WTC11 (cell line): Measurements from ENCODE around the gene ATAD3C. TPM values are rescaled to one million over a fixed set of nuclear protein-coding genes. Genes with fewer than 3 reads are reported as not detected.
A peak's percentile ranks its signal among the peaks of the same experiment; 100 is the strongest.

Experiments
- ATAC-seq: fragments of 200-7000 bp; cut with Tn5 transposase; 2 replicates; pipeline ENCODE4 v1.10.0; 2021; ENCODE audit warnings: mild to moderate bottlenecking, moderate library complexity
- CTCF ChIA-PET: fragments of 300-600 bp; sonication (Branson Sonifier 250); formaldehyde crosslinking; loops from one replicate; lab custom pipeline; 2021; ENCODE audit warnings: antibody characterized with exemption; lab: Charles Lee
- POLR2A ChIA-PET: fragments of 350-600 bp; sonication (Branson Sonifier 250); formaldehyde crosslinking; loops from one replicate; lab custom pipeline; 2021; ENCODE audit warnings: antibody characterized with exemption; lab: Charles Lee
- DNase-seq: peaks from one replicate; pipeline ENCODE4 v3.0.0; 2021; ENCODE audit warnings: low spot score
- H3K27ac Mint-ChIP-seq: 2 replicates; pipeline ENCODE4 v1.8.0; 2021; ENCODE audit warnings: mixed read lengths
- H3K27me3 Mint-ChIP-seq: 2 replicates; pipeline ENCODE4 v1.8.0; 2021; ENCODE audit warnings: low read depth, mild to moderate bottlenecking, moderate library complexity, mixed read lengths
- H3K36me3 Mint-ChIP-seq: 2 replicates; pipeline ENCODE4 v1.8.0; 2021; ENCODE audit warnings: mixed read lengths
- H3K4me1 Mint-ChIP-seq: 2 replicates; pipeline ENCODE4 v1.8.0; 2022; ENCODE audit warnings: mixed read lengths
- H3K4me3 Mint-ChIP-seq: 2 replicates; pipeline ENCODE4 v1.8.0; 2021; ENCODE audit warnings: mild to moderate bottlenecking, moderate library complexity, mixed read lengths
- H3K9me3 Mint-ChIP-seq: 2 replicates; pipeline ENCODE4 v1.8.0; 2021; ENCODE audit warnings: mixed read lengths
- CBFB ChIP-seq: sonication (generic); formaldehyde crosslinking; IDR thresholded peaks from 2 replicates; pipeline ENCODE4 v1.8.1; 2022; ENCODE audit warnings: mild to moderate bottlenecking, low read depth, missing genetic modification reagents
- CREB1 ChIP-seq: sonication (generic); formaldehyde crosslinking; IDR thresholded peaks from 2 replicates; pipeline ENCODE4 v1.8.0; 2023; ENCODE audit warnings: mild to moderate bottlenecking, missing genetic modification reagents
- CREM ChIP-seq: sonication (generic); formaldehyde crosslinking; IDR thresholded peaks from 2 replicates; pipeline ENCODE4 v1.8.1; 2022; ENCODE audit warnings: mild to moderate bottlenecking, missing genetic modification reagents, moderate library complexity
- FOXP1 ChIP-seq: sonication (generic); formaldehyde crosslinking; IDR thresholded peaks from 2 replicates; pipeline ENCODE4 v1.8.0; 2022; ENCODE audit warnings: missing genetic modification reagents, mild to moderate bottlenecking, moderate library complexity, borderline replicate concordance
- GABPB1 ChIP-seq: sonication (generic); formaldehyde crosslinking; IDR thresholded peaks from 2 replicates; pipeline ENCODE4 v1.8.1; 2023; ENCODE audit warnings: mild to moderate bottlenecking, missing genetic modification reagents
- HMGA2 ChIP-seq: fragments of 250-450 bp; sonication (Bioruptor Pico); IDR thresholded peaks from 2 replicates; pipeline ENCODE4 v1.4.0; 2021; ENCODE audit warnings: mild to moderate bottlenecking, moderate library complexity
- MYBL2 ChIP-seq: sonication (generic); formaldehyde crosslinking; IDR thresholded peaks from 2 replicates; pipeline ENCODE4 v1.8.1; 2023; ENCODE audit warnings: mild to moderate bottlenecking, moderate library complexity, missing genetic modification reagents
- NFATC4 ChIP-seq: fragments of 250-450 bp; sonication (Bioruptor Pico); IDR thresholded peaks from 2 replicates; pipeline ENCODE4 v1.9.0; 2021; ENCODE audit warnings: mild to moderate bottlenecking
- SOX15 ChIP-seq: fragments of 250-450 bp; sonication (Bioruptor Pico); IDR thresholded peaks from 2 replicates; pipeline ENCODE4 v1.9.0; 2021; ENCODE audit warnings: mild to moderate bottlenecking
- TEAD1 ChIP-seq: sonication (generic); formaldehyde crosslinking; IDR thresholded peaks from 2 replicates; pipeline ENCODE4 v1.8.0; 2022; ENCODE audit warnings: mild to moderate bottlenecking, missing genetic modification reagents
- ZNF317 ChIP-seq: sonication (generic); formaldehyde crosslinking; IDR thresholded peaks from 2 replicates; pipeline ENCODE4 v1.8.1; 2023; ENCODE audit warnings: low read depth, mild to moderate bottlenecking, moderate library complexity, missing genetic modification reagents, borderline replicate concordance
- total RNA-seq: library from RNA; stranded (reverse); gene quantifications from 3 replicates; pipeline ENCODE4 v1.2.3, GENCODE V29; 2021
- TF ChIP-seq, protein P1 (sequence below): sonication (generic); formaldehyde crosslinking; IDR thresholded peaks from 2 replicates; pipeline ENCODE4 v1.8.1; 2022; ENCODE audit warnings: missing genetic modification reagents, borderline replicate concordance
- TF ChIP-seq, protein P2 (sequence below): fragments of 250-450 bp; sonication (Bioruptor Pico); IDR thresholded peaks from 2 replicates; pipeline ENCODE4 v1.9.0; 2021; ENCODE audit warnings: moderate library complexity, mild to moderate bottlenecking, inconsistent platforms, borderline replicate concordance
- TF ChIP-seq, protein P3 (sequence below): sonication (generic); formaldehyde crosslinking; IDR thresholded peaks from 2 replicates; pipeline ENCODE4 v1.8.0; 2022; ENCODE audit warnings: mild to moderate bottlenecking, missing genetic modification reagents
- TF ChIP-seq, protein P4 (sequence below): fragments of 250-450 bp; sonication (Bioruptor Pico); IDR thresholded peaks from 2 replicates; pipeline ENCODE4 v1.8.0; 2021; ENCODE audit warnings: mild to moderate bottlenecking
- TF ChIP-seq, protein P5 (sequence below): sonication (generic); formaldehyde crosslinking; IDR thresholded peaks from 2 replicates; pipeline ENCODE4 v1.8.1; 2022; ENCODE audit warnings: mild to moderate bottlenecking, moderate library complexity, missing genetic modification reagents
- TF ChIP-seq, protein P6 (sequence below): sonication (generic); formaldehyde crosslinking; IDR thresholded peaks from 2 replicates; pipeline ENCODE4 v1.8.1; 2022; ENCODE audit warnings: mild to moderate bottlenecking, missing genetic modification reagents, moderate library complexity, borderline replicate concordance
- TF ChIP-seq, protein P7 (sequence below): sonication (generic); formaldehyde crosslinking; IDR thresholded peaks from 2 replicates; pipeline ENCODE4 v1.8.0; 2022; ENCODE audit warnings: mild to moderate bottlenecking, missing genetic modification reagents

The ATAD3C gene
- total RNA-seq, 1 experiment from 2014 or later: 0.61 TPM

DNA sequence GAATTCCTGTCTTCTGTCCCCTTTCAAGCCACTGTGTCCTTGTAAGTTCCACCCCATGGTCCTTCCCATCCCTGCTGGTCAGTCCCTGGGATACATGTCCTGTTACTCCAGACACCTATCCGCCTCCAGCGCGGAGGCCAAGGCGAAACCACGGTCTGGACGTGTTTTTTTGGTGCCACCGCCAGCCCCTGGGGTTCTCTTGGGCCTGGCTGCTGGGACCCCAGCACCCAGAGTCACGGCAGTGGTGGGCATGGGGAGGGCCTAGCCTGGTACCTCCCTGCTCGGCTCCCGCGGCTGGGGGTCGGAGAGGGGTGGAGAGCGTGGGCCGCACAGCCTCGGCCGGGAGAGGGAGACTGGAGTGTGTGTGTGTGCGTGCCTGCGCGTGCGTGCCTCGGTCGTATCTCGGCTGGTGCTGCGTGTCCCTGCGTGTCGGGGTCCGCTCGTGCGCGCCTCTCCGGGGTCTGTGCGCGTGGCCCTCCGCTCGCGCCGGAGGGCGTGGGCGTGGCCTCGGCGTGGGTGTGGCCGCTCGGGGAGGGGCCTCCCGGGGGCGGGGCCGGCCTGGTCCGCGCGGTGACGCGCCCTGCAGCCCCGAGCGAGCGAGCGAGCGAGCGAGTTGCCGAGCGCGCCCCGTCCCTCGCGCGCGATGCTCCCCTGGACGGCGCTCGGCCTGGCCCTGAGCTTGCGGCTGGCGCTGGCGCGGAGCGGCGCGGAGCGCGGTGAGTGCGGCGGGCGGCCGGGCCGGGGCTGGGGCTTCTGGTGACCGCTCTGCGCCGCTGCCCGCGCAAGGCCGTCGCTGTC lies 14.2 kb upstream of the ATAD3C start, which contains the start of gene VWA1 (continued):
- TF ChIP-seq MYBL2 (no peak), HMGA2 (CRISPR knock-in tag) (no peak), FOXP1 (CRISPR knock-in tag) (peak; percentile 47; the same call in 1 of the 2 replicates), CREM (no peak), NFATC4 (no peak), GABPB1 (CRISPR knock-in tag) (no peak; the same call in 1 of the 2 replicates), TEAD1 (CRISPR knock-in tag) (no peak)
- TF ChIP-seq, protein P1, sequence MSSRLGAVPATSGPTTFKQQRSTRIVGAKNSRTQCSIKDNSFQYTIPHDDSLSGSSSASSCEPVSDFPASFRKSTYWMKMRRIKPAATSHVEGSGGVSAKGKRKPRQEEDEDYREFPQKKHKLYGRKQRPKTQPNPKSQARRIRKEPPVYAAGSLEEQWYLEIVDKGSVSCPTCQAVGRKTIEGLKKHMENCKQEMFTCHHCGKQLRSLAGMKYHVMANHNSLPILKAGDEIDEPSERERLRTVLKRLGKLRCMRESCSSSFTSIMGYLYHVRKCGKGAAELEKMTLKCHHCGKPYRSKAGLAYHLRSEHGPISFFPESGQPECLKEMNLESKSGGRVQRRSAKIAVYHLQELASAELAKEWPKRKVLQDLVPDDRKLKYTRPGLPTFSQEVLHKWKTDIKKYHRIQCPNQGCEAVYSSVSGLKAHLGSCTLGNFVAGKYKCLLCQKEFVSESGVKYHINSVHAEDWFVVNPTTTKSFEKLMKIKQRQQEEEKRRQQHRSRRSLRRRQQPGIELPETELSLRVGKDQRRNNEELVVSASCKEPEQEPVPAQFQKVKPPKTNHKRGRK (CRISPR knock-in tag): no peak
- TF ChIP-seq, protein P2, sequence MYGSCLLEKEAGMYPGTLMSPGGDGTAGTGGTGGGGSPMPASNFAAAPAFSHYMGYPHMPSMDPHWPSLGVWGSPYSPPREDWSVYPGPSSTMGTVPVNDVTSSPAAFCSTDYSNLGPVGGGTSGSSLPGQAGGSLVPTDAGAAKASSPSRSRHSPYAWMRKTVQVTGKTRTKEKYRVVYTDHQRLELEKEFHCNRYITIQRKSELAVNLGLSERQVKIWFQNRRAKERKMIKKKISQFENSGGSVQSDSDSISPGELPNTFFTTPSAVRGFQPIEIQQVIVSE (CRISPR knock-in tag): no peak
- TF ChIP-seq, protein P3, sequence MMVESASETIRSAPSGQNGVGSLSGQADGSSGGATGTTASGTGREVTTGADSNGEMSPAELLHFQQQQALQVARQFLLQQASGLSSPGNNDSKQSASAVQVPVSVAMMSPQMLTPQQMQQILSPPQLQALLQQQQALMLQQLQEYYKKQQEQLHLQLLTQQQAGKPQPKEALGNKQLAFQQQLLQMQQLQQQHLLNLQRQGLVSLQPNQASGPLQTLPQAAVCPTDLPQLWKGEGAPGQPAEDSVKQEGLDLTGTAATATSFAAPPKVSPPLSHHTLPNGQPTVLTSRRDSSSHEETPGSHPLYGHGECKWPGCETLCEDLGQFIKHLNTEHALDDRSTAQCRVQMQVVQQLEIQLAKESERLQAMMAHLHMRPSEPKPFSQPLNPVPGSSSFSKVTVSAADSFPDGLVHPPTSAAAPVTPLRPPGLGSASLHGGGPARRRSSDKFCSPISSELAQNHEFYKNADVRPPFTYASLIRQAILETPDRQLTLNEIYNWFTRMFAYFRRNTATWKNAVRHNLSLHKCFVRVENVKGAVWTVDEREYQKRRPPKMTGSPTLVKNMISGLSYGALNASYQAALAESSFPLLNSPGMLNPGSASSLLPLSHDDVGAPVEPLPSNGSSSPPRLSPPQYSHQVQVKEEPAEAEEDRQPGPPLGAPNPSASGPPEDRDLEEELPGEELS (CRISPR knock-in tag): no peak
- TF ChIP-seq, protein P4, sequence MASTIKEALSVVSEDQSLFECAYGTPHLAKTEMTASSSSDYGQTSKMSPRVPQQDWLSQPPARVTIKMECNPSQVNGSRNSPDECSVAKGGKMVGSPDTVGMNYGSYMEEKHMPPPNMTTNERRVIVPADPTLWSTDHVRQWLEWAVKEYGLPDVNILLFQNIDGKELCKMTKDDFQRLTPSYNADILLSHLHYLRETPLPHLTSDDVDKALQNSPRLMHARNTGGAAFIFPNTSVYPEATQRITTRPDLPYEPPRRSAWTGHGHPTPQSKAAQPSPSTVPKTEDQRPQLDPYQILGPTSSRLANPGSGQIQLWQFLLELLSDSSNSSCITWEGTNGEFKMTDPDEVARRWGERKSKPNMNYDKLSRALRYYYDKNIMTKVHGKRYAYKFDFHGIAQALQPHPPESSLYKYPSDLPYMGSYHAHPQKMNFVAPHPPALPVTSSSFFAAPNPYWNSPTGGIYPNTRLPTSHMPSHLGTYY (CRISPR knock-in tag): no peak
- TF ChIP-seq, protein P5, sequence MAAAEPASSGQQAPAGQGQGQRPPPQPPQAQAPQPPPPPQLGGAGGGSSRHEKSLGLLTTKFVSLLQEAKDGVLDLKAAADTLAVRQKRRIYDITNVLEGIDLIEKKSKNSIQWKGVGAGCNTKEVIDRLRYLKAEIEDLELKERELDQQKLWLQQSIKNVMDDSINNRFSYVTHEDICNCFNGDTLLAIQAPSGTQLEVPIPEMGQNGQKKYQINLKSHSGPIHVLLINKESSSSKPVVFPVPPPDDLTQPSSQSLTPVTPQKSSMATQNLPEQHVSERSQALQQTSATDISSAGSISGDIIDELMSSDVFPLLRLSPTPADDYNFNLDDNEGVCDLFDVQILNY (CRISPR knock-in tag): peak; percentile 45; the same call in 1 of the 2 replicates
- TF ChIP-seq, protein P6, sequence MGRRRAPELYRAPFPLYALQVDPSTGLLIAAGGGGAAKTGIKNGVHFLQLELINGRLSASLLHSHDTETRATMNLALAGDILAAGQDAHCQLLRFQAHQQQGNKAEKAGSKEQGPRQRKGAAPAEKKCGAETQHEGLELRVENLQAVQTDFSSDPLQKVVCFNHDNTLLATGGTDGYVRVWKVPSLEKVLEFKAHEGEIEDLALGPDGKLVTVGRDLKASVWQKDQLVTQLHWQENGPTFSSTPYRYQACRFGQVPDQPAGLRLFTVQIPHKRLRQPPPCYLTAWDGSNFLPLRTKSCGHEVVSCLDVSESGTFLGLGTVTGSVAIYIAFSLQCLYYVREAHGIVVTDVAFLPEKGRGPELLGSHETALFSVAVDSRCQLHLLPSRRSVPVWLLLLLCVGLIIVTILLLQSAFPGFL (CRISPR knock-in tag): no peak

DNA sequence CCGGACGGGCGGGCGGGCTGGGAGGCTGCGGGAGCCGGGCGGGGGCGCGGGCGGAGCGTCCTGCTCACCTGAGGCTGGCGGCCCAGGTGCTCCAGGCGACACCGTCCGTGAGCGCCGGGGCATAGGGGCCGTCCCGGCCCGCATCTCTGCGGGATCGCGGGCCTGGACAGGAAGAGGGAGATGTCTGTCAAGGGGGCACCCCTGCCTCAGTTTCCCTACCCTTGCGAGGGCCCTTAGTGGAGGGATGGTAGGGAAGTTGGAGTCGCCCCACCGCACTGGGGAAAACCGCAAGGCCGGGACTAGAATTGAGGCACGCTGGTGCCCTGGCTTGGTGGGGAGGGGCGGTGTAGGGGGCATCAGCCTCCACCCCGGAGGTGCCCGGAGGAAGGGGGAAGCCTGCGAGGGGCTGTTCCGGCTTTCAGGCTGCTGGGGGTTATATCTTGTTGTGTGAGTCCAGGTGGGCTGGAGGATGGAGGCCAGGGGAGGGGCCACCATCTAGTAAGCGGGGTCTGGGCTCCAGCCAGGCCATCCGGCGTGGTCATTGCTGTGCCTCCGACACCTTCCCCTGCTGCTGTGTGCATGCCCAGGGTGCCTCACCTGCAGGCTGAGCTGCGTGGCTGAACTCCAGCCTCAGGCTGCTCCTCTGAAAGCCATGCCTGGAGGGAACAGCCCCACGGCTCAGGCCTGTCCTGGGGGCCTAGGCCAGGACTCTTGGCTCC lies 13.4 kb upstream of the ATAD3C start:
- Mint-ChIP-seq H3K27ac (no peak overlapping the region), H3K27me3 (peaks cover 6% of the 10 kb centered on the region; the same call in 1 of the 2 replicates), H3K36me3 (no peaks in the 10 kb centered on the region), H3K9me3 (no peaks in the 10 kb centered on the region), H3K4me1 (peaks cover 22% of the 10 kb centered on the region), H3K4me3 (peak overlapping the region; percentile 68)
- POLR2A ChIA-PET: no interaction called here
- CTCF ChIA-PET: interaction anchor here (1.0 to 2.2 kb wide), 2 partner anchors 19 to 34 kb away, joined by 4 to 12 read pairs; no protein-coding TSS in a partner anchor
- no peak for ATAC-seq
- TF ChIP-seq ZNF317 (CRISPR knock-in tag) (no peak), SOX15 (CRISPR knock-in tag) (no peak), CREB1 (CRISPR knock-in tag) (no peak), CBFB (CRISPR knock-in tag) (no peak)
- TF ChIP-seq, protein P7, sequence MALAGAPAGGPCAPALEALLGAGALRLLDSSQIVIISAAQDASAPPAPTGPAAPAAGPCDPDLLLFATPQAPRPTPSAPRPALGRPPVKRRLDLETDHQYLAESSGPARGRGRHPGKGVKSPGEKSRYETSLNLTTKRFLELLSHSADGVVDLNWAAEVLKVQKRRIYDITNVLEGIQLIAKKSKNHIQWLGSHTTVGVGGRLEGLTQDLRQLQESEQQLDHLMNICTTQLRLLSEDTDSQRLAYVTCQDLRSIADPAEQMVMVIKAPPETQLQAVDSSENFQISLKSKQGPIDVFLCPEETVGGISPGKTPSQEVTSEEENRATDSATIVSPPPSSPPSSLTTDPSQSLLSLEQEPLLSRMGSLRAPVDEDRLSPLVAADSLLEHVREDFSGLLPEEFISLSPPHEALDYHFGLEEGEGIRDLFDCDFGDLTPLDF (CRISPR knock-in tag): no peak
- TF ChIP-seq, protein P1 (CRISPR knock-in tag): no peak
- TF ChIP-seq, protein P5 (CRISPR knock-in tag): no peak
- peak; percentile 16 for DNase-seq
